GM12874 (cell line): Measurements from ENCODE around the gene ESYT1.

Source experiments
- TF ChIP-seq, protein P1 (sequence below): IDR thresholded peaks from 2 replicates; pipeline ENCODE4 v1.5.1; 2011; ENCODE audit warnings: low read depth, mild to moderate bottlenecking, control low read depth, low read length, moderate library complexity; ENCODE audit not compliant: insufficient read depth

ESYT1 gene

DNA sequence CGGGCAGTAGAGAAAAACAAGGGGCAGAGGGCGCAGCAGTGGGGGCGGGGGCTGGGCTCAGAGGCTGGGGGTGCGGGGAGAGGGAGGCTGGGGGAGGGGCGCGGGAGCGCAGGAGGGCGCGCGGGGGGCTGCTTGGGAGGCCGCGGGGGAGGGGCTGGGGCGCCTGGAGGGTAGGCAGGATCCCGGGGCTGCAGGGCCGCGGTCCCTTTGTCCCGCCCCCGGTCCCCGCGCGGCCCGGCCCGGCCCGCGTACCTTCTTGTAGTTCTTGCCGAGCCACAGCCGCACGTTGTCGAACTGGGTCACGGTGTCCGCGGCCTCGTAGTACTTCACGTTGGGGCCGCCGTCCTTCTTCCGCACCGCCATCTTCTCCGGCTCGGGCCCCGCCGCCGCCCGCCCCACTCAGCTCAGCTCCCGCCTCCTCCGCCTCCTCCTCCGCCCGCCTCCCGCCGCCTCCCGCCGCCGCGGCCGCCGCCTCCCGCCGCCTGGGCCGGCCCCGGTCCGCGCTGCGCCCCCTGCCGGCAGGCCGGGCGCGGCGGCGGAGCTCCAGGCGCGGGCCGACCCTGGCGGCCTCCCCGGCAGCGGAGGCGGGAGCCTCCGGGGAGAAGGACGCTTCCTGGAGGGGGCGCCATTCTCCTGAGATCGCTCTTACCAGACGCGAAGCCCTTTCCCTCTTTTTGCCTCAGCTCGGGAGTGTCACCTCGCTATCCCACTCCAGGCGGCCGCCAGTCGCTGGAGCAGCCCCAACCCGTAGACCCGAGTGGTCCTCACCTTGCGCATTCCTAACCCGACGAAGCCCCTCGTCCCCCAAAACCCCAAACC lies 61.2 kb downstream of the ESYT1 start, which contains the start of gene SMARCC2:
SMARCC2 (minus strand) TSS at position 385 of the 819 bp plus-strand sequence; CDS start at position 363, 22 bp downstream.
- TF ChIP-seq, protein P1, sequence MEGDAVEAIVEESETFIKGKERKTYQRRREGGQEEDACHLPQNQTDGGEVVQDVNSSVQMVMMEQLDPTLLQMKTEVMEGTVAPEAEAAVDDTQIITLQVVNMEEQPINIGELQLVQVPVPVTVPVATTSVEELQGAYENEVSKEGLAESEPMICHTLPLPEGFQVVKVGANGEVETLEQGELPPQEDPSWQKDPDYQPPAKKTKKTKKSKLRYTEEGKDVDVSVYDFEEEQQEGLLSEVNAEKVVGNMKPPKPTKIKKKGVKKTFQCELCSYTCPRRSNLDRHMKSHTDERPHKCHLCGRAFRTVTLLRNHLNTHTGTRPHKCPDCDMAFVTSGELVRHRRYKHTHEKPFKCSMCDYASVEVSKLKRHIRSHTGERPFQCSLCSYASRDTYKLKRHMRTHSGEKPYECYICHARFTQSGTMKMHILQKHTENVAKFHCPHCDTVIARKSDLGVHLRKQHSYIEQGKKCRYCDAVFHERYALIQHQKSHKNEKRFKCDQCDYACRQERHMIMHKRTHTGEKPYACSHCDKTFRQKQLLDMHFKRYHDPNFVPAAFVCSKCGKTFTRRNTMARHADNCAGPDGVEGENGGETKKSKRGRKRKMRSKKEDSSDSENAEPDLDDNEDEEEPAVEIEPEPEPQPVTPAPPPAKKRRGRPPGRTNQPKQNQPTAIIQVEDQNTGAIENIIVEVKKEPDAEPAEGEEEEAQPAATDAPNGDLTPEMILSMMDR = peak; percentile 87

DNA sequence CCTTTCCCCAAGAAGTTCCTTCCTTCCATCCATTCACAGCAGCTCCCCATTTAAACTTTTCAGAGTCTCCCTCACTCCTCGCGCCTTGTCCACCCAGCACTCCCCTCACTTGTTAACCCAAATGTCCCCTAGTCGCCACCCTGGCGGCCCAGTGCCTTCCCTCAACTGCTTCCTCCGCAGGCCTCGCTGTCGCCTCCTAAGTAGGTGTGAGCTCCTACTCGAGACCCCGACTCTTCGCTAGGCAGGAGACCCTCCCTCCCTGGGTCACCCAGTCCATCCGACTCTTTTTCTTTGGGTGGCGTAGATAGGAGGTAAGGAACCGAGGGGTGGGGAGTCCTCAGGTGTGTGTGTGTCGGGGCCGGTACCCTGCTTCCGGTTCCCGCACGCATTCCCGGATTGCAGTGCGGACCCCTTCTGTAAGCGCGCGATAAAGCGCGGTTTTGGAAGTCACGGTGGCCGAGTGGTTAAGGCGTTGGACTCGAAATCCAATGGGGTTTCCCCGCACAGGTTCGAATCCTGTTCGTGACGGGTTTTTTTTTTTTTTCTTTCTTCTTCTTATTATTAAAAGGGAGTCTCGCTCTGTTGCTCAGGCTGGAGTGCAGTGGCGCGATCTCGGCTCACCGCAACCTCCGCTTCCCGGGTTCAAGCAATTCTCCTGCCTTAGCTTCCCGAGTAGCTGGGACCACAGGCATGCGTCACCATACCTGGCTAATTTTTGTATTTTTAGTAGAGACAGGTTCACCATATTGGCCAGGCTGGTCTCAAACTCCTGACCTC lies 62.0 kb downstream of the ESYT1 start:
- TF ChIP-seq, protein P1 = no peak

DNA sequence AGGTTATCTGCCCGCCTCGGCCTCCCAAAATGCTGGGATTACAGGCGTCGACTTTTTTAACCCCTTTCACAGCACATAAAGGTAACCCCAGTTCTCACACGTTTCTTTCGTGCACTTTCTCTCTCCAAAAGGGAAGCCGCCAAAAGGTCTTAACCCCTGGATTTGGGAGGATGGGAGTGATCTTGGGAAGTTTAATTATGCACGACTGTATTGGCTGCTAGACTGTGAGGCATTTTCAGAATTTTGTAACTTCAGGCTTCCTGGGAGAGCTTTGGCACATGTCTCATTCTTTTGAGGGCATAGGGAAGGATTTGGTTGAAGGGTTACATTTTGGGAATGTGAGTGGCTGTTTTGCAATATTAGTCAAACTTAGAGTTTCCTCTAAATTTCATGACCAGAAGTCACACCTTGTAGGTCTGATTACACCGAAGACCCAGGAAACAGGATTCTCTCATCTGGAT lies 62.7 kb downstream of the ESYT1 start:
- TF ChIP-seq, protein P1 = no peak

DNA sequence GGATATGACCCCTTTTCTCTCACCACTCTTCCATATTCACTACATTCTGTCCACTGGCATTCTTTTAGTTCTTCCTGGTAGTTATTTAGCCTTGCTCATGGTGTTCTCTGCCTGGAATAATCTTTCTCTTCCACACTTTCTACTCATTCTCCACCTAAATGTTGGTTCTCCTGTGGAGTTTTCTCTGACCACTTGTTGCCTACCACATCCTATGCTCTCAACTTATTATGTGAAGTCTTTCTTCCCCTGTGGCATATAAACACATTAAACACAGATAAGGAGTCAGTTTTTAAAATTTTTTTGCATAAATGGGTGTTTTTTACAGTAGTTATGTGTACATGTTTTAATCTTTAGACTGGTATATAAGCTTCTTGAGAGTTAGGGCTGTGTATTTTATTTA lies 64.5 kb downstream of the ESYT1 start:
- TF ChIP-seq, protein P1 = no peak

DNA sequence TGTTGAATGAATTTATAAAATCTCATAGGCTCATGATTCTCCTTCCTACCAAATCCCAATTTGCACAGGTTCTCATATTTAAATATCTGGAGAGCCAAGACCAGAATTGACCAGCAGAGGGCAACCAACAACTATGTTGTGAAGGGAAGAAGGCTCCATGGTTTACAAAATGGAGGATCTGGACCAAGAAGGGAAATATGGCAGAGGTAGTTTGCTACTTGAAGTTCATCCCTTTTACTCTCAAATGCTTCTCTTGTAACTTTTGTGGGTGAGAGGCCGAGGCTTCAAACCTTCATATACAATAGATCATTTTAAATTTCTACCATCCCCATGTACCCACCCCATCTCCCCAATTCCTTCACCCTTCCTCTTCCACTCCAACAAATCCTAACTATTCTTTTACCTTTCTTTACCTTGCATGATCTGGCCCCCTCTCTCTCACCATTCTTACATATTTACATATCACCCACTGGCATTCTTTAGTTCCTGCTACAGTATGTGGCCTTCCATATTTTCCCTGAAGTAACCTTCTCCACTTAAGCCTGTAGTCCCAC lies 65.0 kb downstream of the ESYT1 start:
- TF ChIP-seq, protein P1 = peak; percentile 55; the same call in 1 of the 2 replicates
